ENCODE data around the gene ANKRD40CL.

The ANKRD40CL gene

GRCh38 chr17:50803676-50804075, 36.4 kb upstream of the ANKRD40CL start:
- no peaks in the 10 kb centered on the region for H3K9me3 ChIP-seq (ENCODE audit: control insufficient read depth, insufficient read depth, low read depth, low read length)
- no peak overlapping the region for H3K4me3 ChIP-seq (ENCODE audit: low read depth, low read length)
- no peak overlapping the region for H3K27ac ChIP-seq (ENCODE audit: low read depth, low read length)
- H3K27me3 ChIP-seq (ENCODE audit: control insufficient read depth, insufficient read depth, low read length) = no peaks in the 10 kb centered on the region
- no peaks in the 10 kb centered on the region for H3K36me3 ChIP-seq (ENCODE audit: control insufficient read depth, insufficient read depth, low read length)
- no peak overlapping the region for H3K9ac ChIP-seq (ENCODE audit: low read length)
- H3K4me1 ChIP-seq (ENCODE audit: control insufficient read depth, insufficient read depth, low read length) = peaks cover 15% of the 10 kb centered on the region; the same call in 1 of the 2 replicates

GRCh38 chr17:50802609-50803571, 35.6 kb upstream of the ANKRD40CL start:
- Histone ChIP-seq H3K9ac (ENCODE audit: low read length) (no peak overlapping the region), H3K36me3 (ENCODE audit: control insufficient read depth, insufficient read depth, low read length) (no peaks in the 10 kb centered on the region), H3K4me1 (ENCODE audit: control insufficient read depth, insufficient read depth, low read length) (peaks cover 18% of the 10 kb centered on the region; the same call in 1 of the 2 replicates), H3K4me3 (ENCODE audit: low read depth, low read length) (no peak overlapping the region), H3K9me3 (ENCODE audit: control insufficient read depth, insufficient read depth, low read depth, low read length) (no peaks in the 10 kb centered on the region), H3K27ac (ENCODE audit: low read depth, low read length) (no peak overlapping the region), H3K27me3 (ENCODE audit: control insufficient read depth, insufficient read depth, low read length) (no peaks in the 10 kb centered on the region)

GRCh38 chr17:50800196-50800700, 32.9 kb upstream of the ANKRD40CL start:
- Histone ChIP-seq H3K9me3 (ENCODE audit: control insufficient read depth, insufficient read depth, low read depth, low read length) (no peaks in the 10 kb centered on the region), H3K27ac (ENCODE audit: low read depth, low read length) (no peak overlapping the region), H3K27me3 (ENCODE audit: control insufficient read depth, insufficient read depth, low read length) (no peaks in the 10 kb centered on the region), H3K4me3 (ENCODE audit: low read depth, low read length) (no peak overlapping the region), H3K36me3 (ENCODE audit: control insufficient read depth, insufficient read depth, low read length) (no peaks in the 10 kb centered on the region), H3K4me1 (ENCODE audit: control insufficient read depth, insufficient read depth, low read length) (peaks cover 18% of the 10 kb centered on the region; the same call in 1 of the 2 replicates), H3K9ac (ENCODE audit: low read length) (no peak overlapping the region)

- H3K4me1 ChIP-seq (ENCODE audit: control insufficient read depth, insufficient read depth, low read length) = peaks cover 18% of the 10 kb centered on the region; the same call in 1 of the 2 replicates
- H3K4me3 ChIP-seq (ENCODE audit: low read depth, low read length) = no peak overlapping the region
- H3K36me3 ChIP-seq (ENCODE audit: control insufficient read depth, insufficient read depth, low read length) = no peaks in the 10 kb centered on the region
- H3K27me3 ChIP-seq (ENCODE audit: control insufficient read depth, insufficient read depth, low read length) = no peaks in the 10 kb centered on the region
- H3K9me3 ChIP-seq (ENCODE audit: control insufficient read depth, insufficient read depth, low read depth, low read length) = no peaks in the 10 kb centered on the region
- no peak overlapping the region for H3K27ac ChIP-seq (ENCODE audit: low read depth, low read length)
- no peak overlapping the region for H3K9ac ChIP-seq (ENCODE audit: low read length)
Measured at GRCh38 chr17:50799582-50799981, 32.3 kb upstream of the ANKRD40CL start.

- Histone ChIP-seq H3K9ac (ENCODE audit: low read length) (no peak overlapping the region), H3K4me3 (ENCODE audit: low read depth, low read length) (no peak overlapping the region), H3K4me1 (ENCODE audit: control insufficient read depth, insufficient read depth, low read length) (peaks cover 16% of the 10 kb centered on the region; the same call in 1 of the 2 replicates), H3K9me3 (ENCODE audit: control insufficient read depth, insufficient read depth, low read depth, low read length) (no peaks in the 10 kb centered on the region), H3K27ac (ENCODE audit: low read depth, low read length) (no peak overlapping the region), H3K27me3 (ENCODE audit: control insufficient read depth, insufficient read depth, low read length) (no peaks in the 10 kb centered on the region), H3K36me3 (ENCODE audit: control insufficient read depth, insufficient read depth, low read length) (no peaks in the 10 kb centered on the region)
Measured at GRCh38 chr17:50798424-50799288, 31.3 kb upstream of the ANKRD40CL start.

GRCh38 chr17:50797135-50797810, 30.0 kb upstream of the ANKRD40CL start:
- Histone ChIP-seq H3K9me3 (ENCODE audit: control insufficient read depth, insufficient read depth, low read depth, low read length) (no peaks in the 10 kb centered on the region), H3K4me1 (ENCODE audit: control insufficient read depth, insufficient read depth, low read length) (peaks cover 13% of the 10 kb centered on the region; the same call in 1 of the 2 replicates), H3K27me3 (ENCODE audit: control insufficient read depth, insufficient read depth, low read length) (no peaks in the 10 kb centered on the region), H3K36me3 (ENCODE audit: control insufficient read depth, insufficient read depth, low read length) (no peaks in the 10 kb centered on the region), H3K4me3 (ENCODE audit: low read depth, low read length) (no peak overlapping the region), H3K9ac (ENCODE audit: low read length) (no peak overlapping the region), H3K27ac (ENCODE audit: low read depth, low read length) (no peak overlapping the region)

GRCh38 chr17:50794361-50794760, 27.0 kb upstream of the ANKRD40CL start:
- H3K4me3 ChIP-seq (ENCODE audit: low read depth, low read length) = no peak overlapping the region
- no peaks in the 10 kb centered on the region for H3K9me3 ChIP-seq (ENCODE audit: control insufficient read depth, insufficient read depth, low read depth, low read length)
- H3K27ac ChIP-seq (ENCODE audit: low read depth, low read length) = no peak overlapping the region
- H3K4me1 ChIP-seq (ENCODE audit: control insufficient read depth, insufficient read depth, low read length) = peaks cover 12% of the 10 kb centered on the region; the same call in 1 of the 2 replicates
- no peaks in the 10 kb centered on the region for H3K36me3 ChIP-seq (ENCODE audit: control insufficient read depth, insufficient read depth, low read length)
- H3K27me3 ChIP-seq (ENCODE audit: control insufficient read depth, insufficient read depth, low read length) = no peaks in the 10 kb centered on the region
- no peak overlapping the region for H3K9ac ChIP-seq (ENCODE audit: low read length)

- Histone ChIP-seq H3K36me3 (ENCODE audit: control insufficient read depth, insufficient read depth, low read length) (no peaks in the 10 kb centered on the region), H3K9me3 (ENCODE audit: control insufficient read depth, insufficient read depth, low read depth, low read length) (no peaks in the 10 kb centered on the region), H3K9ac (ENCODE audit: low read length) (no peak overlapping the region), H3K27ac (ENCODE audit: low read depth, low read length) (no peak overlapping the region), H3K27me3 (ENCODE audit: control insufficient read depth, insufficient read depth, low read length) (no peaks in the 10 kb centered on the region), H3K4me1 (ENCODE audit: control insufficient read depth, insufficient read depth, low read length) (peaks cover 4% of the 10 kb centered on the region; the same call in 1 of the 2 replicates), H3K4me3 (ENCODE audit: low read depth, low read length) (no peak overlapping the region)
Measured at GRCh38 chr17:50793007-50793406, 25.7 kb upstream of the ANKRD40CL start.

GRCh38 chr17:50792132-50792531, 24.8 kb upstream of the ANKRD40CL start:
- peaks cover 4% of the 10 kb centered on the region; the same call in 1 of the 2 replicates for H3K4me1 ChIP-seq (ENCODE audit: control insufficient read depth, insufficient read depth, low read length)
- no peaks in the 10 kb centered on the region for H3K36me3 ChIP-seq (ENCODE audit: control insufficient read depth, insufficient read depth, low read length)
- no peaks in the 10 kb centered on the region for H3K9me3 ChIP-seq (ENCODE audit: control insufficient read depth, insufficient read depth, low read depth, low read length)
- H3K27me3 ChIP-seq (ENCODE audit: control insufficient read depth, insufficient read depth, low read length) = no peaks in the 10 kb centered on the region
- H3K4me3 ChIP-seq (ENCODE audit: low read depth, low read length) = no peak overlapping the region
- H3K27ac ChIP-seq (ENCODE audit: low read depth, low read length) = no peak overlapping the region
- no peak overlapping the region for H3K9ac ChIP-seq (ENCODE audit: low read length)

- Histone ChIP-seq H3K9me3 (ENCODE audit: control insufficient read depth, insufficient read depth, low read depth, low read length) (no peaks in the 10 kb centered on the region), H3K36me3 (ENCODE audit: control insufficient read depth, insufficient read depth, low read length) (no peaks in the 10 kb centered on the region), H3K27ac (ENCODE audit: low read depth, low read length) (no peak overlapping the region), H3K27me3 (ENCODE audit: control insufficient read depth, insufficient read depth, low read length) (no peaks in the 10 kb centered on the region), H3K9ac (ENCODE audit: low read length) (no peak overlapping the region), H3K4me1 (ENCODE audit: control insufficient read depth, insufficient read depth, low read length) (0 out of 2 replicates have a peak, but pooled peaks cover 4% of the 10 kb centered on the region), H3K4me3 (ENCODE audit: low read depth, low read length) (no peak overlapping the region)
Measured at GRCh38 chr17:50790618-50791017, 23.3 kb upstream of the ANKRD40CL start.

Measured in HUES6 (cell line).